SK-N-DZ (cell line): ENCODE data around the gene MAP3K9.

Experiments
- DNase-seq: peaks from one replicate; pipeline ENCODE4 v3.0.0-alpha.2; 2015; ENCODE audit warnings: low spot score

Gene MAP3K9

DNA sequence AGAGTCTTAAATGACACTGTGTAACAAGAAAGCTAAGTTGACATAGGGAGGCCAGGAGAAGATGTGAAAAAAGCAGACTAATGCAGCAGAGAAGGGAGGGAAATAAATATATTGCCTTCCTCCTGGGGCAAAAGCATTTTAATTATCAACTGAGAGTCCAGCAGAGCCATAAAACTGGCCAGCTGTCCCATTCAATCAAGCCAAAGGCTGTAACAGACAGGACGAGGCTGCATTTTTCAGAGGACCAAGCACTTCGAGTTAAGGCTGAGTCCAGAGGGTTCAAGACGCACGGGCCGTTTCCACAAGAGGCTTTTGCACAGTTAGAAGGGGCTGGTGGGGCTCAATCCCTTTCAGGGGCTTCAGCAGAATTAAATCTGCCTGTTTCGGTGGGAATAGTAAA is 20.4 kb downstream of the MAP3K9 start:
- no peak for DNase-seq

DNA sequence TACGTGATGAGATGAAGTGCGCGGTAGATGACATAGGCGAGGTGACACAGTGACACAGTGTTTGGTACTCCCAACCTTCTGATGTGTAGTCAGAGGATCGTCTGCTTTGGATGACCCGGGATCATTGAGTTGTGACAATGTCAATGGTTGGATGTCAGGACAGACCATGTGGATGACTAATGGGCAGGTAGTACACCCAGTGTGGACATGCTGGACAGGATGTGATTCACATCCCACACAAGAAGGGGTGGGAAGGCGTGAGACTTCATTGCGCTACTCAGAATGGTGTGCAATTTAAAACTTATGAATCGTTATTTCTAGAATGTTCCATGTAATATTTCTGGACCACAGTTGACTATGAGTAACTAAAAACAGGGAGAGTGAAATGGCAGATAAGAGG is 23.8 kb downstream of the MAP3K9 start:
- DNase-seq, result no peak

DNA sequence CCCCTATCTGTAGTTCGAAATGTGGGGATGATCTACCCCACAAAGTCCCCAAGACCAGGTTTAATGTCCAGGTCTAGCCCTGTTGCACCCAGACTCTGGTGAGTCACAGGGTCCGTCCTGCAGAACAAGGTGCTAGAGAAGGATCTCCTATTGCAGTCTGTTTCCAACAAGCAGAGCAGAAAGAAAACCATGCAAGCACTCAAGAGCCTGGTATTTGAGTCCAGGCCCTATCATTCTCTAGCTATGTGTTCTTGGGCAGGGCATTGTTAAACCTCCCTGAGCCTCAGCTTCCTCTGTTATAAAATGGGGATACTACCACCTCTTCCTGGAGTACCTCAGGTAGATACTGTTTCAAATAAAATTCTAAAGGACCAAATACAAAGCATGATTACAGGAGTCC is 24.4 kb downstream of the MAP3K9 start:
- DNase-seq, result no peak

DNA sequence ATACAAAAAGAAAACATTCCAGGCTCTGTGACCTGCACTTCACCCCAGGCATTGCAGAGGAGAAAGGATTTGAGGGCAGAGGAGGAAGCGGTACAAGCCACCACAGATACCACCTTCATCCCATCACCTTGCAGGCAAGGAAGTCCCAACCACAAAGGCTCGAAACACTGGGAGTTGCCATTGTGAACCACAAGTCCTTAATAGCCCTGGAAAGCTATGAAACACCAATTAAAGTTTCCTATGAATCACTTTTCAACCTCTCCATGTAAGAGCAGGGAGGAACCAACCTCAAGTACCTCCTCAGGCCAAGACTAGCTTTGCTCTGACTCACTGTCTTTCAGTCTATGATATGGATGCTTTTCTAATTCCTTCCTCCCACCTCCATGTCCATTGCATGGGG is 27.0 kb downstream of the MAP3K9 start:
- DNase-seq, result no peak

DNA sequence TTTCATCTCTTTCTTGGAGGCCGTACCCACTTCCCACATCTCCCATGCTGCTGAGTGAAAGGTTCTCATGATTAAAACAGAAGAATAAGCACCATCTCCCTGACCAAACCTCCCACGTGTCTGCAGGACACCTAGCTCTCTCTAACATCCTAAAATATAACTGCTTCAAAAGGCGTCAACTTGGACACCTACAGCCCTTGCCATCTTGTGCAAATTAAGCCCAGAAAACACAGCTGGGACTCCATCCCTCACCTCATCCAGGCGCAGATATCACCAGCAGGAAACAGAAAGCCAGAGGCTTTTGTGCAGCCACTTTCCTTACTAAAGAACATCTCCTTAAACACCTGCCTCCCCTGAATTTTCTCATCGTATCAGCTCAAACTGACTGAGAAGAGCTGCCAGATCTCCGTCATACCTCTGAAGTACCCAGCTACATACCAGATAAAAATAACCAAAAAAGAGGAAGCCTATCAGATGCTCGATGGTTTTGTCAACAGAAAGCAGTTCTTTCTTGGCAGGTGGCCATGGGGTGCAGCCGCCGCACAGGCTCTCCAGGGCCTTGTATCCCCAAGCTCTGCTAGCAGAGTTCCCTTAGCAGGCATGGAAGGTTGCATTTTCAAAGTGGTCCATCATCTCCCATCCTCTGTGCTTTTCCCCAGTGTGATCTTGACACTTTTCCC is 28.8 kb downstream of the MAP3K9 start:
- DNase-seq, result no peak

DNA sequence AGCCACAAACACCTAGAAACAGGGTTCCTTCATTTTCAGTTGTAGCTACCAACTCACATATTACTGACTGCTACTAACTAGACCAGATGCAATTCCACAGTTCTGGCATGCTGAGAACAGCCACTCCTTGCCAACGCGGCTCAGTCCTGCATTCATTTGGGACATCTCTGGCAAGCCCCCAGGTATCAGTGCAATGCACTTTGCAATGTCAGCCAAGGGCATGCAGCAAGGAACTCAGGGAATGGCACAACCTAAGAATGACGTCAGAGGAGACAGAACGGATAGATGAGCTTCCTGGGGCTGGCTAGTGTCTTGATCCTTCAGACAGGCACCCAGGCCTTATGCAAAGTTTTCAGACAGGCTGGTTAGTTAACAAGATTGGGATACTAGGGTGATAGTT is 29.6 kb downstream of the MAP3K9 start:
- no peak for DNase-seq

DNA sequence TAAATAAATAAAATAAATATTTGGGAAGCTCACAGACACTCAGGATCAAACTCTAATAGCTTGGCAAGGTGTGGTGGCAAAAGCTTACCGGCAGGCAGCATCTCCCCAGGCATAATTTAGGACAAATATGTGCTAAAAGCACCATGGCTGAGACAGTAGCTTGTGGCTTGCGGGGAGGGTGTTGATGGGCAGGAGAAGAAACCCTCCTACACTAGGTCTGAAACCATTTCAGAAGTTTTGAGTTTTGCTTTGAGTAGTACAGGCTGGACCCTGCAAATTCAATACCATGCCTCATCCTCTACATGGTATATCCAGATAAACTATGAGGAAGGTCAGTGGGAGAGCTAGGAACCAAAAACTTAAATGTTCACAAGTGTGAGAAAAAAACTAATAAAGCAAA is 33.1 kb downstream of the MAP3K9 start:
- no peak for DNase-seq

DNA sequence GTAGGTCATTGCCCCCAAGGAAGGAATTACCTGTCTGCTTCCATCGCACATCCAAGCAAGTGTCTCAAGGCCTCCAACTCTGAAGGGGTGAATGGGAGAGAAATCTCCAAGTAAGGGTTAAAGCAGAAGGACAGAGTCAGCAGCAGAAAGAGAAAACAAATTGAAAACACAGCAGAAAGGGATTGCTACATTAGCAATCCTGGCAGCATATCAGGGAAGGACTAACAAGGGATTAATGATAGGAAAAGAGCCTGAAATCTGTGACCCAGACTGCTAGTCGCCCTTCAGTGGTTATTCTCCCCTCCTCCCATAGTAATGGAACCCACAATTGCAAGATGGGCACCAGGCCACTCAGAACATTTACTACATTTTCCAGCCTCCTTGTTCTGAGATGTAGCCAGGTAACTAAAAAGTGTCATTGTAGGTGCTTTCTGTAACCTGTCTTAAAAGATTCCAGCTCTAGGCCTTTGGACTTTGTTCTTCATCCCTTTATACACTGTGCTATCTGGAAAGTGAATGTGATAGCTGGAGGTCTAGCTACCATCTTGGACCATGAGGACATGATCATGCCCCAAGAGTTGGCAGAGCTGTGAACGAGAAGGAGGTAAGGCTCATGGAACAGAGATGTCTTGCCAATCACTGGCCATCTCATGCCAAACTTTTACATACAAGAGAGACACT is 36.0 kb downstream of the MAP3K9 start:
- no peak for DNase-seq

DNA sequence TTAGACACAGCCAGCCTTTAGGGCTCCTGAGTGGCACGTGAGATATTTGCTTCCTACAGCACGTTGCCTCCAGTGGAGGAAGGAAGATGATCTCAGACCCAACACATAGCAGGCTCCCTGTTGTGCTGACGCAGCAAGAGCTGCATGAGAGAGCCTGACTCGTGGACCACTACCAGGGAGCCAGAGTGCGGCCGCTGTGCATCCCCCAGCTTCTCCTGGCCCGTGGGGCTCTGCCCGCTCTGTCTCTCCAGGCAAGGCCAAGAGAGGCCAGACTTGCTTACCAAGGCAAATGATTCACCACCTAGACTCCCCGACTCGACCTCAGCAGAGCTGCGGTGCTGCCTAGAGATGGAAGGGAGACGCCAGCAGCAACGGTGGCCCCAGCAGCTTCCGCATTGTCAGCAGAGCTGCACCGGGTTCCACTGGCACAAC is 37.5 kb downstream of the MAP3K9 start:
- DNase-seq, result no peak

DNA sequence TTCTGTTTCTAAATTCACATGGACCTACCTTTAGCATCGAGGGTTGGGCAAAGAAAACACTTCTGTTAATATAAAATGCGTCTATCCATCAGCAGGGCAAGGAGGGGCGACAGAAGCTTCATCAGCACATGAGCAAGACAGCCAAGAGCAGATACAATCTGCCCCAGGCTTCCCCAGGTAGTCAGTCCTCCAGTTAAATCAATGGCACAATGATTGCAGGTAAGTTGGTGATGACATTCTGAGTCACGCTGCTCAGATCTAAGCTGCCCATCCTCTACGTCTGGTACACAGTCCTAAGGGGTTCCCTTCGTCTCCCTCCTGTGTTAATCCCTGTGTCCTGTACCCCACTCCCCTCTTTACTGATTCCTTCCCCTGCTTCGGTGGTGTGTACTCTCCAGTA is 38.8 kb downstream of the MAP3K9 start:
- no peak for DNase-seq

DNA sequence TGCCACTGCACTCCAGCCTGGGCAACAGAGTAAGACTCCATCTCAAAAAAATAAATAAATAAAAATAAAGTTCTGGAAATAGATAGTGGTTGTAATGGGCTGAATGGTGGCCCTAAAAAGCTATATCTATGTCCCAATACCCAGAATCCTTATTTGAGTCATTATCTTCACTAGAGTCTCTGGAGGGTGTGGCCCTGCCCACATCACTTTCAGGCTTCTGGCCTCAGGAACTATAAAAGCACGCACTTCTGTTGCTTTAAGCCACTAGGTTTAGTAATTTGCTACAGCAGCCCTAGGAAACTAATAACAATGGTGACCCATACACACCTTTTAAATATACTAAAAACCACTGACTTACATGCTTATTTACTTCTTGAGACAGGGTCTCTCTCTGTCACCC is 49.9 kb downstream of the MAP3K9 start:
- no peak for DNase-seq

DNA sequence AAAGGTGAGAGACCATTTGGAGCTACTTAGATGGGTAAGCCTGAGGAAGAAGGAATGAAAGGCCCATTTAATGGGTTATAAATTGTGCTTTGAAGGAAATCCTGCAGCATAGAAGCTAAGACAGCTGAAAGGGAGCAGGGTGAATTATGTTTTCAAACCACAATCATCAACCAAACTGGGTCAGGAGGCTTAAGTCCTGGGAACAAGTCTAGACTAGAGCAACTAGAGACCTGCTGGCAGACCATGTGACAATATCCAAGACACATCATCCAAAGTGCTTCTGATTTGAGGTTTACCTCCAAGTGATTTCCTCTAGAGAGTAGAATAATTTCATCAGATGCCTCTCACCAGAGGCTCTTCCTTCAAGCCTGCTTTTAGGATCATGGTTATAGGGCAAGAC is 53.7 kb downstream of the MAP3K9 start:
- DNase-seq, result no peak

DNA sequence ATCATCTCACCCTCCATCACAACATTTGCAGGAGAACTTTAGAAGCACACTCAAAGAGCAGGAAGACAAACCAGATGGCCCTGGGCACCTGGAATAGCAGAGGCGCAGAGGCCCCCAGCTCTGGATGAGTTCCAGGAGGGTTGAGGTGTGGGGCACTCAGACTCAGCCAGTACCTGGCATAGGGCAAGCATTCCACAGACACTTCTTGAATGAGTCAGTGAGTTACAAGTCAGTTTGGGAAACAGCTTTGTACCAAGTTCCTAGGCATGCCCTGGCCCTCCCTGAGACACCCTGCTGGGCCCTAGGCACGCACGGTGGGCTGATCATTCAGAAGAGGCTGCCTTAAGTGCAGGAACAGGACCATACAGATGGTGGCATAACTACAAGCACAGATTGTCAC is 54.3 kb downstream of the MAP3K9 start:
- DNase-seq, result no peak

DNA sequence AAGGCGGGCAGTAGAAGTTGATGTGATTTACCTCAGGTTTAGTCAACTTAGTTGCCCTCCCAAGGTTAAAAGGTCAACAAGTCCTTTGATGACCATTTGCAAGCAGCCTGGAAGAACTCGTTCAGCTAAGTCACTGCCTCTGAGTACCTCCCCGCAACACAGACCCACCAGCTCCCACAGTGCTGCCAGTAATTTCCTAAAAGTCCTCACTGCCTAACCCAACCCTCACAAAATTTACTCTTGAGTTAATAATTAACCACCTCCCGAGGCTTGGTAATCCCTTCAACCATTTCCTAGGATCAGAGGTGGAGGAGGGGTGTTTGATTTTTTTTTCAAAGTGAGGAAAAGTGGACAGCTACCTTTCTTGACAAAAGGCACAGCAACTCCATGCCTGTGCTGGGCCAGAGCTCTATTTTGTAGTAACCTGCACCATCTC is 55.8 kb downstream of the MAP3K9 start:
- no peak for DNase-seq

DNA sequence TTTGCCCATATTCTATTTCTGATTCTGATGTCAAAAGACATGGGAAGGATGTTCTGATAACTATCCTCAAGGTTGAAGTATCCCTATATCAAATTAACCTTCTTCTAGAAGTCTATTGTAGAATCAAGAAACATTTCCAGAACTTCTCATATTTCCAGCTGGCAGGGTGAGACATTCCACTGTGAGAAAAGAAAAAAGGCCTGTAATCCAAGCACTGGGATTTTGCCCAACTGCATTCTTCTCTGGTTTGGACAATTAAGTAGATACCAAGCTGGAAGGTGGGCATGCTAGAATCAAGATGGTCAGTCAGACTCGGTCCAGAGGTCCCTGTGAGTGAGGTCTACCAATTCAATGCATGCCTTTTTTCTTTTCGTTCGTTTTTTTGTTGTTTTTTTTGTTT is 60.9 kb downstream of the MAP3K9 start:
- no peak for DNase-seq

DNA sequence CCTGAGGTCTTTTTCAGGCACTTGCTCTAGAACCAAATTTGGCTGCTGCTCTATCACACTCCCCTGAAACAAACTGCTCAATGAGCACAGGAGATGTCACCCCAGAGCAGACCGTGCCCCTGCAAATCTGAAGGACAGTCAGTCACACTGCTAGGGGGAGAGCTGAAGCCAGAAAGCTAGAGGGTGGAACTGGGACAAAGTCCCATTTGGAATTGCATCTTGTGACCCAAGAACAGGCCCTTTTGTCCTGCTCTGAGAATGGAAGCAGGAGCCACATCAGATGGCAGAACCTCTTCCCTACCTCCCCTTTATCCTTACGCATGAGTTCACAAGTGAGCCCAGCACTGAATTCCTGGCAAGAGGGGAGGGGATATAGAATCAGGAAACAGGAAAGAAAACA is 64.7 kb downstream of the MAP3K9 start:
- no peak for DNase-seq

DNA sequence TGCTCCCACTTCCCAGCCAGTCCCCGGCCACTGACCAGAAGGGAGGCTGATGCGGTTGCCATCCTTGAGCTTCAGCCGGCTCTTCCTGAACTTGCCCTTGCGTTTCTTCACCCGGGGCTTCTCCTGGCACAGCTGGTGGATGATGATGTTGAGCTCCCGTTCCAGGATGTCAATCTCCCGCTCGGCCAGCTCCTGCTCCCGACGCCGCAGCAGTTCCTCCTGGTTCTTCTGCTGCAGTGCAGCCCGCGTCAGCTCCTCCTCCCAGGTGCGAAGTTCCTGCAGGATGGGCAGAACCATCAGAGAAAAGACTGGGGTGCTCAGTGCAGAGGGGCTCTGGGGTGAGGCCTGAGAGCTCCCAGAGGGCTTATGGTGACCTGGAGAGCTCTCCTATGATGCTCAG is 67.0 kb downstream of the MAP3K9 start:
- DNase-seq, result no peak

DNA sequence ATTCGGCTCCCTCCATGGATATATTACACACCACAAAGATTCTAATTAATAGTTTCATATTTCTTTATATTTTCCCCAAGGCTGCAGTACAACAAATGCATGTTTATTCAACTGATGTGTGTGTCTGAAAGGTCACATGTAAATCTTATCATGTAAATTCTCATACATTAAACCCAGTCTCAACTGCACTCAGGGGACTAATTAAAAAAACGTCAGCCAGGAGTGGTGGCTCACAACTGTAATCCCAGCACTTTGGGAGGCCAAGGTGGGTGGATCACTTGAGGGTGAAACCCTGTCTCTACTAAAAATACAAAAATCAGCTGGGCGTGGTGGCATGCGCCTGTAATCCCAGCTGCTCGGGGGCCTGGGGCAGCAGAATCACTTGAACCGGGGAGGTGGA is 67.8 kb downstream of the MAP3K9 start:
- no peak for DNase-seq

DNA sequence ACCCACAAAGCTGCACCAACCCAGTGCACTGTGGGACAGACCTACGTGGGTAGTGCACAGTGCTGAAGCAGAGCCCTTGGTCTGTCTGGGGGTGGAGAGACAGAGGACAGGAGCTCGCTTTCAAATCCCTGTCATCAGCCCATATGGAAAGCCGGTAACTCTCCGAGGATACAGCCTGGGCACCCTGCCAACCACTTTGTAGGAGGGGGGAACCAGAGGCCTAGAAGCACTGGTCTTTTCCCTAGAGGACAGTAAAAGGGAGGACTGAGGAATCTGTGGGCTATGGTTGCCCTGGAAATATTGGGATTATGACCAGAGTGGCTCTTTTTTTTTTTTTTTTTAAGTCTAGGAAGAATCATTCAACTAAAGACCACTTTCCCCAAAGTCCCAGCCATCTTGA is 74.3 kb downstream of the MAP3K9 start:
- no peak for DNase-seq

DNA sequence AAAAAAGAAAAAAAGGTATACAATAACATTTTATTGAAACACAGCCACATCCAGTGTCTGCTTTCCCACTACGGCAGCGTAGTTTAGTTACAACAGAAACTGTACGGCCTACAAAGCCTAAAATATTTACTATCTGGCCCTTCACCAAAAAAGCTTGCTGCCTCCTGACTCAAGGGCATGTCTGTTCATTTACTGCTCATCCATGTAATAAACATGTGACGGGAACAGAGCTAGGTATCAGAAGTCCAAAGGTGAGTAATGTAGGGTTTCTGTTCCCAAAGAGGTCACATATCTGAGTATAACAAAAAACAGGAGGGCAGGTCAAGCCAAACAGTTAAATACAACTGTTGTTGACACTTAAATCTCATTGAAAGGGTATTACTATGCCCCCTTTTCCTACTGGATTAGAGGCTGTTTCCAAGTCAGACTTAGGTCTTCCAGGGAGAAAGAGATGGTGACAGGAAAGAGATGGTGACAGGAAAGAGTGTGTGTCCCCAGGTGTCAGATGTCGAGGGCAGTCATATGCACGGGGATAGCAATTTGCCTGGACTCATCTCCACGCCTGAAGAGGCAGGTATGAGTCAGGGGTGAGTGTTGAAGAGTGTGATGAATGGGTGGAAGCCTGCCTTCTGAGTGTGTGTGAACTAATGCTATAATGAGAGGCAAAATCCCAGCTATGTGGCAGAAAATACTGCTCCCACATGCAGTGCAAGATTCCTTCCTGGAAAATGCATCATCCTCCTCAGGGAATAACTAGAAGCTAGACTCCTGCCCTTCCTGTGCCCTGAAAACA is 77.7 kb downstream of the MAP3K9 start:
- DNase-seq, result no peak

DNA sequence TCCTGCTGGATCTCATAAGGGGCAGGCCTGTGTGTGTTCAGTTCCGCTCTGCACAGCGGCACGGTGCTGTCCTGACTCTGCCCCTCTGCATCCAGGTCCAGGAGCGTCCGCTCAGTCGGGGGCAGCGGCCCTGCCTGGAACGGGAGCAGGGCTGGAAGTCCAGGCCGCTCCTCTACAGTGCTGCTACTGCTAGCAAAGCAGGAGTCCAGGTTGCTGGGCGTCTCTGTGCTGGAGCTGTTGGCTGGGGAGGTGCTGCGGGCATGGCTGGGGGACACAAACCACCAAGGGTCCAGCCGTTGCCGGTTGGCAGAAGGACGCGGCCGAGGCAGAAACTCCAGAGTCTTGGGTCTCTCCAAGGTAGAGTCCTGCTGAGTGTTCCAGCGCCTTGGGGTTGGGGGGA is 78.9 kb downstream of the MAP3K9 start:
- no peak for DNase-seq

DNA sequence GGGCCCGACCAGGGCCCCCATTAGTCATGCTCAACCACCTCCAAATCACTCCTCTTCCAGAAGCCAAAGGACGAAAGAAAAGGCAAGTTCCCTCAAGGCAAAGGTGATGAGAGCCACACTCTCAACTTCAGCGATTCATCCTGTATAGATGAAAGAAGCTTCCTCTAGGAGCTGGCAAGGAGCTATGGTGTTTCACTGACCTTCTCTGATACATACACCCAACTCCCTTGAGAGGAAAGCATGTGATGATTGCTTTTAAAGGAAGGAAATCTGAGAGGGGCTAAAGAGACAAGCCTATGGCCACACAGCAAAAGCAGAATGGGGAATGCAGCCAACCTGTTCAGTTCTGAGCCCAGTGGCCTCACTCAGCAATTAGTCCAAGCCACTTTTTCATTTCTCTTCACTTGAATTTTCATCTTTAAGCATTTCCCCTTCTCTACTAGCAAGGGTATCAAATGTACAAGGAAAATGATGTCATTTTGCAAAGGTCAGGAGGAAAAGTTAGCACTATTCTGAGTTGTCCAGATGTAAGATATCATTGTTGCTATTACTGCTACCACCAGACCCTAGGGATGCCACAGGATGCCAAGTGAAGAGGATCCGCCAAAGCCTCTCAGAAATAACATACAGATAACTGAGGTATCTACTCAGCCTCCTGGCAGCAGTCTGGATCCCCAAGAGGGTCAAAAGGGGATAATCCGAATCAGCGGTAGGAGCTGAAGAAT is 82.5 kb downstream of the MAP3K9 start:
- no peak for DNase-seq
